Raji (cell line): ENCODE data around the gene CYLD.

Source experiments
- POLR2A ChIP-seq: IDR thresholded peaks from 2 replicates; pipeline ENCODE4 v1.6.1; 2011; ENCODE audit warnings: low read depth, low read length, control low read depth; ENCODE audit not compliant: insufficient read depth

The CYLD gene

DNA sequence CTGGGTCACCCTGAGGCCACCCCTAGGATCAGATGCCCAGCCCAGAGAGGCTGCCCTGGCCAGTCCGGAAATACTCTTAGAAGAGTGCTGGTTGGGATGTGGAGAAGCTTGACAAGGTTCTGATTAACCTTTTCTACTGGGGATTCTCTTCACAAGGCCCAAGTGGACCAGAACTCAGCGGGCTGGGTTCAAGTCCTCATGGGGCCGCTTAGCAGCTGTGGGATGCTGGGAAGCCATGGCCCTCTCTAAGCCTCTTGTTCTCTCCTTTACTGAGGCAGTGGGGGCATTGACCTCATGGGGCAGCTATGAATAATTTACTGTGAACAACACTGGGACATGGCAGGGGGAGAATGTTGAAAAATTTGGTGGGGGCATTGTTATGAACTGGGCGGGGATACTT is 92.8 kb downstream of the CYLD start:
- TF ChIP-seq POLR2A: no peak

DNA sequence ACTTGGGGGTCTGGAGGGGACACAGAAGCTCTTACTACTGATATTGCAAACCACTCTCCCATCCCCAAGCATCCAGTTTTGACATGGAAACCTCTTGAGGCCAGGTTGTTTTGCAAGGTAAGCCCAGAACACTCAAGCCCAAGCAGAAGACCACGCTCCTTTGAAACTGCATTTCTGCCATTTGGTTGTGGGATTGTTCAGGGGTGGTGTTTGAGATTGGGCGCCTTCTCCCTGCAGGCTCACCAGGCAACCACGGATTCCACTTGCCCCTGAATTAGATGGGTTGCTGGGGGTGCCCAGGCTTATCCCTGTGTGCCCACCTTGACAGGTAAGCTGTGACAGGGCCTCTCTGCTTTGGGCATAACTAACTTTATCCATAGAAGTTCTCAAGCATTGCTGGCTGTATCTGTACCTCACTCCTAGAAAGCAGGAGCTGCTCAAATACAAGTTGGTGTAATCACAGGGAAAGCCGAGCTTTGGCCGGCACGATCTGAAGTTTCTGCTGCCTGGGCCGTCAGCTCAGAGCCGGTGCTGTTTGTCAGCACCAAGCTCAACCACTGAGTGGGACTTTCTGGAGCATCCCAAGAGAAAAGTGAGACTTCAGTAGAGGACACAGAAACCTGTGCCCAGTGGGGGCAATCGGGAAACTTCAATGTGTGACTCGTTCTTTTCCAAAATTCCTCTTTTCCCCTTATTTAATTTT is 93.6 kb downstream of the CYLD start:
- no peak for TF ChIP-seq POLR2A

DNA sequence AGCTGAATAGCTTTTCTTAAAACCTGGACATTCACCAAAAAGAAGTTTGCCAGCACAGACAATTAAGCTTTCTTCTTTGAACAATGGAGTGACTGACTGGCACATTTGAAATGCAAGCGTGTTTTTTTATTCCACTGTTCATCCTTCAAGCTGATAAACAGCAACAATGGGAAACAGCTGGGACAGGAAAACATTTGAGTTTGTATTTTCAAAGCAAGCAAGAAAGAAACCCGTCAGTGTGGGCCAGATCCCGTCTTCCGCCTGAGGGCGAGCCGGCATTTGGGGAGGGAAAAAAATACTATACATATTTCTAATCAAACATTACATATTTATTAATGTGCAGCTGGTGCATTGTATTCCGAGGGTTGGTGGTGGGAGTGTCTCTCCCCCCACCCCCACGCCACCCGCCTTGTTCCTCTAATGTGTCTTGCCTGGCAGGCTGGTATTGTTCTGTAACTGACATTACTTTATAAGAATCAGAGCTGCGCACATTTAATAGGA is 94.3 kb downstream of the CYLD start:
- TF ChIP-seq POLR2A: no peak

DNA sequence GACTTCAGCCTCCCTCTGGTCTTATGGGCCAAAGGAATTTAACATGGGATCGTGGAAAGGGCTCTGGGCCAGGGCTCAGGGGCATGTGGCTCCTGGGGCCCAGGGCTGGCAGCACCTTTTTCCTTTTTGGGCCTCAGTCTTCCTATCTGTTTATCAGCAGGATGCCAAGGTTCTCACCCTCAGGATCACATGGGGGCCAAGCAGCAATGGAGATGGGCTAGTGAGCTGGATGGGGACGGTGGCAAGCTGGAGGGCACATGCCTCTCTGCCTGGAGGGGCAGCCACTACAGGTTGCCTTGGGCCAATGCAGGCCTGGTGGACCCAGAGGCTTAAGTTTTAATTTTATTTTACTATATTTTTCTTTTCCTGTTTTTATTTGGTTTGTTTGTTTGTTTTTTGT is 95.4 kb downstream of the CYLD start:
- TF ChIP-seq POLR2A: no peak

DNA sequence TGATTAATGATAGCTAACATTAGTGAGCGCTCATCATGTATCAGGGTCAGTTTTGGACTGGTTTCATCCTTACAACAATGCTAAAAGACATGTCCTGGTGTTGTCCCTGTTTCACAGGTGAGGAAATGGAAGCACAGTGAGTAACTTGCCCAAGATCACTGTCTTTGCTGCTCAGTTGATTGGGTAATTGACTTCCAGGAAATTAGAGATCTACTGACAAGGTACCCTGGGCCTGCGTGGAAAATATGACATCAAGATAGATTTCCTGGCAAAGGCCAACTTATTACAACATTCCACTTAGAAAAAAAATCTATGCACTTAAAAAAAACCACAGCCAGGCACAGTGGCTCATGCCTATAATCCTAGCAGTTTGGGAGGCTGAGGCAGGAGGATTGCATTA is 96.3 kb downstream of the CYLD start:
- no peak for TF ChIP-seq POLR2A

DNA sequence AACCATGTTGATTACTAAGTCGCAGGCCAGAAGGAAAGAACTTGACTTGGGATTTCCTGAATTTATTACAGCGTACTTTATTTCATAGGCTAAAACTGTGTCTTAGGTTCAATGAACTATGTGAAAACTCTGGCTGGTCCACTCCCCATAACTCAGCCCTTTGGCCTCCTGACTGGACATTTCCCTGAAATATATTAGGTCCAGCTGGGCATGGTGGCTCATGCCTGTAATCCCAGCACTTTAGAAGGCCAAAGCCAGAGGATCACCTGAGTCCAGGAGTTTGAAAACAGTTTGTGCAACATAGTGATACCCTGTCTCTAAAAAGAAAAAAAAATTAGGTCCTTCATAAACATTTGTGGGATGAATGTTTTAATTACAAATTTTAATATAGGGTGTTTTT is 97.0 kb downstream of the CYLD start:
- no peak for TF ChIP-seq POLR2A

DNA sequence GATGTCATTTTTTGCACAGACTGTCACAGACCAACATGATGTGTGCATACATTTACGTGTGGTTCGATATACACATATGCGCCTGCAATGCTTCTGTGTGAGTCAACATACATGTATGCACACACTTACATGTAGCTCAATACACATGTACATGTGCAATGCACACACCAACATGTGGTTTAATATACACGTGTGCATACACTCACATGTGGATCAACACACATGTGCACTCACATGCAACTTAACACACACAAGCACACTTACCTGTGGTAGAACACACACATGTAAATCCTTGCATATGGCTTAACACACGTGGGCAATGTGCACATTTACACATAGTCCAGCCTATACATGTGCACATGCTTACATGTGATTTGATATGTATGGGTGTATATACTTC is 97.5 kb downstream of the CYLD start:
- TF ChIP-seq POLR2A: no peak

DNA sequence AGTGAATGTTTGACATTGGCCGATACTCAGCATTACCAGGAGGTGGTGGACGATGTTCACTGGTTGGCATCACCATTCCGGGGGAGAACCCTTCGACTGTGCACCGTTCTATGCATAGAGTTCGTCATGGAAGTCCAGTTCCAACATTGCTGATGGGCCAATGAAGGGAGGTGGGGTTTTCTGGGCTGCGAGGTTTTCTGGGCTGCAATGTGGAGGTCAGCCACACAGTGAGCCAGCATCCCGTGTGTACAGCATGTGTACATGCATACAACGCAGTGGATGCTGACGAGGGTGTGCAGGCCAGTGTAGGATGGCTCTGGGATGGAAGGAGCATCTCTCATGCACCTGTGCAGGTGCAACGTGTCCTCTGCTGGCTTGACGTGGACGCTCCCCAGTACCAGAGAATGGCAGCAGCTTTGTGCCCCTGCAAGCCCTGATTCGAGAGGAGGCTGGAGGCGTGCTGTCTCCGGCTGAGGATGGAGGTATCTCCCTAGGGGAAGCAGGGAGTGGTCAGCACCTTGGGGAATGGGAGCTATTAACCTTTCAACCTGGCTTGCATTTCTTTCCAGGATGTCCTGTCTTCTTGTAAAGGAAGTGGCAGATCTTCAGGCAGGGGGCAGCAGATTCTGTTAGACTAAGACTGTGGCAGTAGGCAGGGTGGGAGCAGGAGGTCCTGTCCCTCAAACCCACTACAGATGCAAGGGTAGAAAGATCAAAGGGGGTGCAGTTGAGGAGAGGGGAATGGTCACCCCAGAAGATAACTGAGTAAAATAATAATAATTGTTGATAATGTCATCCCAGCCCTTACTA is 98.2 kb downstream of the CYLD start:
- no peak for TF ChIP-seq POLR2A

DNA sequence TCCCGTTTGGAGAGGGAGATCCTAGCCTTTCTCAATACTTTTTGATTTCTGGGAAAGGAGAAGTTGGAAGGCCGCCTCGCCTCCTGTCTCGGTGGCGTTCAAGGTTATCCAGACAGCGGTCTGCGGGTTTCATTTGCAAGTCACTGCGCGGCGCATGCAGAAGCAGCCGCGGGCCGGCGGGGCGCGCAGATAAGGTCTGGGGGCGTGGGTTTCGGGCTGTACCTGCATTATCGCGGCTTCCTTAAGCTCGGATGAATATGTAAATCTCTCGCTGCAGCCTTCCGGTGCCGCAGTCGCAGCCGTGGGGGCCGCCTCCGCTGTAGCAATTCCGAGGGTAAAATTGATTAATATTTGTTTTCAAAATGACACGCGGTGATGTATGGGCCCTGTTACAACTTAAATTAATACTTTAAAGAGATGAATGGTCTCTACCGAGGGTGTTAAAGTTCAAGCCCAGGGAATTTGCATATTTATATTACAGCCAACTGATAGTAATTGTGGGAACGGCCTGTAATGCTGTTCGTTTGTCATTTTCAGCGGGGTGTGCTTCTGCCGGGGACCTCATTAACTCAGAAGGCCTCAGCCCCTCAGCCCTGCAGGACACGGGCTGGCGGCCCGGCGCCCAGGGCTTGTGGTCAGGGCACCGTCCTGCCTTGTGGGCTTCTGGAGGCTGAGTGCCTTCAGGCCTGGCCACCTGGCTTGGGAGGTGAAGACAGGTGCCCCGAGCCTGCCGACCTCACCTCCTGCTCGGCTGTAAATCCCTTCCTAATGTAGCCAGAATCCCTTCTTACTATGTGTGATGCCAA is 99.4 kb downstream of the CYLD start:
- TF ChIP-seq POLR2A: no peak

DNA sequence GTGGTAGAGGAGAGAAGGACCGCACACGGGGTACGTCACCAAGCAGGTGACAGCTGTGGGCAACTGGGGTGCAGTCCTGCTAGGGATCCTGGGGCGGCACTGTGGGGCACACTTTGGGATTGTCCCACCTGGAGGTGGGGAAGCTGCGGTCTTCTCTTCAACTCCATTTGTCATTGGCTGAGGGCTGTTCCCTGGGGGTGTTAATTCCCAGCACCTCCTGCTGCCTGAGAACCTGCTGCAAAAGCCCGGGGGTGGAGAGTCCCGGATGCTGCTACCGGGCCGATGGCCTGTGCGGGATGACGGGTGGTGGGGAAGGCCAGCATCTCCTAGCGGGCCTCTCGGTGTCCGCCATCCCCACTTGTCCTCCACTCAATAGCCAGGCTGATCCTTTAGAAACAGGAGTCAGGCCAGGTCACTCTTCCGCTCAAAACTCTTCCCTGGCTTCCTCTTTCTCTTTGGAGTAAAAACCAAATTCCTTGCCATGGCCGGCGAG is 100.2 kb downstream of the CYLD start:
- TF ChIP-seq POLR2A: no peak

DNA sequence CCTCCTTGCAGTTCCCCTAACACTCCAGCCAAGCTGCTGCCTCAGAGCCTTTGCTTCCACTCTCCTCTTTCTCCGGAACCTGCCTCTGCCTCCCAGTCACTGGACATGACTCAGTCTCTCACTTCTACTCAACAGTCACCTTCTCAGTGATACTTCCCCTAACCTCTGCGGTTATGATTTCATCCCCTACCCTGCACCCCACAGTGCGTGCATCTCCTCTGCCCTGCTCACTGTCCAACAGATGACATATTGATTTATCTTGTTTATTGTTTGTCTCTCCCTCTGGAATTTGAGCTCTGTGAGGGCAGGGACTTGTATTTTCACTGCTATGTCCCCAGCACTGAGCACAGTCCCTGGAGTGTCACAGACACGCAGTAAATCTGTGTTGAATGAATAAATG is 100.7 kb downstream of the CYLD start:
- no peak for TF ChIP-seq POLR2A

DNA sequence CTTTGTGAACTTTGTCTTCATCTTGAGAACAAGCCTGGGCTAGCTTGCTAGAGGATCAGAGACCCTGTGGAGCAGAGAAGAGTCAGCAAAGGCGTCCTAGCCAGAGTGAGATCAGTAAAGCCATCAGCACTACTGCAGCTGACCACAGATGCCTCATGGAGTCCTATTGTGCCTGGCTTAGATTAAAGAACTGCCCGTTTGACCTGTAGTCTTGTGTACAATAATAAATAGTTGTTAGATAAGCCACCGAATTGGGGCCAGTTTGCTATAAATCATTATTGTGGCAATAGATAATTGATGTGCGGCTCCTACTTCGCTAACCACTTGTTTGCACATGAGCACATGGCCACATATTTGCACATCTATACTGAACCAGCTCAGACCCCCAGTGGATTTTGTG is 103.0 kb downstream of the CYLD start:
- no peak for TF ChIP-seq POLR2A

DNA sequence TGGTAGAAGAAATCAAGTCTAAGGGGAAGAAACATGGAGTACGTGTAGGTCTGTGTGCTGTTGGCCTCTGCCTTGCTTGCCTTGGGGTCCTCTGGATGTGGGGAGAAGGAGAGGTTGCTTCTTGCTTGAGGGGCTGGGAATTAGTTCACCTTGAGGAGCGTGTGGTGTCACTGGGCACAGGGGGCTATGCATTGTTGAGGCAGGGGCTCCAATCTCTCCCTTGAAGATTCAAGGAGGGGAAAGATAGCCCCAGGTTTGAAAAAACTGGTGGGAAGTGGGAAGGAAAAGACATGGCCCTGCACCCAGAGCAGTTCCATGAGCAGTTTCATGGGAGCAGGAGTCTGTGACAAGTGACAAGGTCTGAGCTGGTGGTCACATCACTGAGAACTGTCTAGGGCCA is 103.4 kb downstream of the CYLD start:
- TF ChIP-seq POLR2A: no peak

DNA sequence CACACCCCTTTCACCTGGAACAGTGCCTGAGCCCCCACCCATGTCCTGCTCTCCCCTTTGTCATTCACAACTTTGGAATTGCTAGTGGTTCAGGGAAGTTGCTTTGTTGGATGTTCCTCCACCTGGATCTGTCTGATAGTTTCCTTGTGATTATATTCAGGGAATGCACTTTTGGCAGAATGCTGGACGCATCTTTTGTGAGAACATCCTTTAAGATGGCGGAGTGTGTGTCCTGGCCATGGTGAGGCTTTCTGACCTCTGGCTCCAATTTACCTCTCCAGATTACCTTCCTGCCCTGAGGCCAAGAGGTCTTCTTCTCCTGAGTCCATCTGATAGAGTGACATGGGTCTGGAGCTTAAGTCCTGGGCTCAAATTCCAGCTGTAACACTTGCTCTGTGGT is 104.6 kb downstream of the CYLD start:
- TF ChIP-seq POLR2A: no peak

DNA sequence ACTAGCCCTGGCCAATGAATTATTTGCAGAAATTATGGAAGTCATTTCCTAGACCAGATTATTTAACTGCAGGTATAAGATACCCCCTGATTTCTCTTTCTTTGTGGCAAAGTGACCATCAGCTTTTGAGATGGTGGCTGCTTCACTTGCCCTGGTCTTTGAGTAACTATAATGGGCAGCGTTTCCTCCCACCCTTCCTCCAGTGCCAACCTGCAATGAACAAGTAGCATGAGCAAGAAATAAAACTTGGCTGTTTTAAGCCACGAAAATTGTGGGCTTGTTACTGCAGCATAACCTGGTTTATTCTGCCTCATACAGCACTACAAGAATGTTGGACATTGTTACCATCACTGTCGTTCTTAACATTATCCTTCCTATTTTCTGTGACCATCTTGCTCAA is 105.3 kb downstream of the CYLD start:
- no peak for TF ChIP-seq POLR2A
